Endothelial cell of umbilical vein (primary cell): ENCODE measurements around the gene CCDC6. TPM values are rescaled to one million over a fixed set of nuclear protein-coding genes. Genes with fewer than 3 reads are reported as not detected.

ENCODE experiments used
- BruUV-seq: library from RNA; stranded (reverse); fragments of 400-500 nt; replicated peaks from 2 replicates; lab custom pipeline; 2021; lab: Mats Ljungman, UMichigan
- CTCF ChIA-PET: fragments of 300-600, 350-600 bp; sonication (Branson Sonifier 250); formaldehyde crosslinking; loops from one replicate; lab custom pipeline; 2021; ENCODE audit warnings: antibody characterized with exemption, inconsistent platforms; lab: Charles Lee
- POLR2A ChIA-PET: fragments of 300-600, 350-600 bp; sonication (Branson Sonifier 250); formaldehyde crosslinking; loops from one replicate; lab custom pipeline; 2021; ENCODE audit warnings: antibody characterized with exemption, inconsistent platforms; lab: Charles Lee
- DNase-seq: peaks from one replicate; pipeline ENCODE4 v3.0.0-alpha.2; 2011; ENCODE audit warnings: low read depth, low spot score
- FAIRE-seq: peaks from 2 replicates; lab custom pipeline; 2011; peaks lifted over from hg19 to GRCh38; lab: Jason Lieb, UNC
- H2AFZ ChIP-seq: 2 replicates; pipeline ENCODE4 v1.6.0; 2012; ENCODE audit warnings: low read depth, low read length, control low read depth, inconsistent platforms
- H3K27ac ChIP-seq: 2 replicates; pipeline ENCODE4 v1.5.1; 2011; ENCODE audit warnings: low read depth, mild to moderate bottlenecking, control low read depth, low read length, moderate library complexity; ENCODE audit not compliant: insufficient read depth
- H3K27me3 ChIP-seq, 2 experiments: 2 replicates each; pipeline versions ENCODE4 v1.6.0 to v1.6.1; 2011; ENCODE audit warnings: low read length in 2 of 2, mixed read lengths in 1 of 2; ENCODE audit not compliant: control insufficient read depth in 2 of 2, insufficient read depth in 2 of 2
- H3K36me3 ChIP-seq, 2 experiments: 2 replicates in 1 of 2; 3 replicates in 1 of 2; pipeline ENCODE4 v1.5.1; 2011; ENCODE audit warnings: low read length in 2 of 2, mild to moderate bottlenecking in 1 of 2, moderate library complexity in 1 of 2; ENCODE audit not compliant: control insufficient read depth in 2 of 2, insufficient read depth in 2 of 2; ENCODE audit errors: extremely low read depth in 1 of 2
- H3K4me1 ChIP-seq: 3 replicates; pipeline ENCODE4 v1.5.1; 2011; ENCODE audit warnings: mild to moderate bottlenecking, low read length; ENCODE audit not compliant: control insufficient read depth, insufficient read depth; ENCODE audit errors: extremely low read depth
- H3K4me2 ChIP-seq: 2 replicates; pipeline ENCODE4 v1.6.1; 2011; ENCODE audit warnings: low read length, control low read depth, mixed read lengths; ENCODE audit not compliant: insufficient read depth
- H3K4me3 ChIP-seq, 3 experiments: fragments of 200-600 bp in 1 of 3; sonication (generic), shearing (Covaris generic) in 1 of 3; replicated peaks in 1 of 3; 2 replicates each; pipeline ENCODE4 v1.5.1; 2011 to 2016; ENCODE audit warnings: control low read depth in 3 of 3, low read length in 3 of 3, mild to moderate bottlenecking in 2 of 3, inconsistent platforms in 1 of 3, low read depth in 1 of 3, moderate library complexity in 1 of 3; ENCODE audit not compliant: insufficient read depth in 1 of 3
- H3K79me2 ChIP-seq: 2 replicates; pipeline ENCODE4 v1.6.0; 2012; ENCODE audit warnings: low read length, inconsistent platforms; ENCODE audit not compliant: control insufficient read depth, insufficient read depth
- H3K9ac ChIP-seq: replicated peaks from 2 replicates; pipeline ENCODE3; 2011; ENCODE audit warnings: low read length, control low read depth; ENCODE audit not compliant: insufficient read depth; ENCODE audit errors: extremely low read depth
- H3K9me1 ChIP-seq: replicated peaks from 3 replicates; pipeline ENCODE4 v1.6.0; 2011; ENCODE audit warnings: mild to moderate bottlenecking, low read length; ENCODE audit not compliant: control insufficient read depth, insufficient read depth; ENCODE audit errors: extremely low read depth
- H3K9me3 ChIP-seq: replicated peaks from 2 replicates; pipeline ENCODE4 v1.5.1; 2012; ENCODE audit warnings: low read length, inconsistent platforms; ENCODE audit not compliant: control insufficient read depth, insufficient read depth
- H4K20me1 ChIP-seq: replicated peaks from 2 replicates; pipeline ENCODE3; 2011; ENCODE audit warnings: mild to moderate bottlenecking, low read length; ENCODE audit not compliant: control insufficient read depth, insufficient read depth; ENCODE audit errors: extremely low read depth
- EZH2 ChIP-seq: IDR thresholded peaks from 2 replicates; pipeline ENCODE4 v1.6.1; 2012; ENCODE audit warnings: borderline replicate concordance, low read depth, mild to moderate bottlenecking, moderate library complexity, low read length, inconsistent platforms; ENCODE audit not compliant: severe bottlenecking
- FOS ChIP-seq: IDR thresholded peaks from 2 replicates; pipeline ENCODE4 v1.6.1; 2011; ENCODE audit warnings: mild to moderate bottlenecking, low read length, moderate library complexity, borderline replicate concordance; ENCODE audit not compliant: insufficient read depth
- GATA2 ChIP-seq: IDR thresholded peaks from 2 replicates; pipeline ENCODE4 v1.7.0; 2011; ENCODE audit warnings: low read depth, mild to moderate bottlenecking, moderate library complexity, mixed read lengths, low read length; ENCODE audit not compliant: insufficient read length, insufficient read depth
- JUN ChIP-seq: IDR thresholded peaks from 2 replicates; pipeline ENCODE4 v1.6.1; 2011; ENCODE audit warnings: borderline replicate concordance, low read depth; ENCODE audit not compliant: insufficient read length, insufficient read depth
- MYC ChIP-seq: IDR thresholded peaks from one replicate; pipeline ENCODE4 v1.6.1; 2011; ENCODE audit warnings: mild to moderate bottlenecking, low read depth, low read length
- POLR2A ChIP-seq: IDR thresholded peaks from 2 replicates; pipeline ENCODE4 v1.6.1; 2012; ENCODE audit warnings: low read depth, mild to moderate bottlenecking, control low read depth, low read length
- POLR2AphosphoS5 ChIP-seq: IDR thresholded peaks from 2 replicates; pipeline ENCODE4 v1.6.1; 2012; ENCODE audit warnings: low read depth, mild to moderate bottlenecking, control low read depth, low read length, moderate library complexity; ENCODE audit not compliant: insufficient read depth
- dilution Hi-C: fragments of 300-500 bp; cut with MboI; formaldehyde crosslinking; loops from one replicate; pipeline ENCODE4 v1.15.0; 2019; ENCODE audit warnings: low sequenced_read_pairs; ENCODE audit not compliant: extremely low pct_ligation_motif_present
- intact Hi-C: fragments of 100-400 bp; cut with micrococcal nuclease; formaldehyde crosslinking; loops from one replicate; pipeline ENCODE4 v1.10.0; 2022
- polyA plus RNA-seq, 4 experiments: library from polyadenylated mRNA; depleted of rRNA in 3 of 4; stranded (reverse) in 3 of 4; unstranded in 1 of 4; fragments of >200 nt; gene quantifications; 2 replicates each; pipeline versions ENCODE4 v1.2.1 to v1.2.3, GENCODE V29; 2011 to 2012; ENCODE audit warnings: missing spikeins in 1 of 4
- total RNA-seq: library from RNA; stranded (reverse); gene quantifications from 2 replicates; pipeline ENCODE4 v1.2.3, GENCODE V29; 2021
- TF ChIP-seq, protein P1 (sequence below): IDR thresholded peaks from 2 replicates; pipeline ENCODE4 v1.6.1; 2011; ENCODE audit not compliant: insufficient read depth, insufficient read length
- TF ChIP-seq, protein P2 (sequence below), 2 donors: IDR thresholded peaks; 1 replicate in 1 of 2; 2 replicates in 1 of 2; pipeline ENCODE4 v1.5.1; 2011; ENCODE audit warnings: low read length in 2 of 2, mild to moderate bottlenecking in 2 of 2, moderate library complexity in 2 of 2, control low read depth in 1 of 2, inconsistent platforms in 1 of 2, low read depth in 1 of 2; ENCODE audit not compliant: insufficient read depth in 1 of 2; ENCODE audit errors: extremely low read depth in 1 of 2

The CCDC6 gene
- total and polyA plus RNA-seq, 2 donors (not counting 3 experiments of a cell fraction or from before 2014, with no cell fraction given) = 16.8 to 36.8 TPM

DNA sequence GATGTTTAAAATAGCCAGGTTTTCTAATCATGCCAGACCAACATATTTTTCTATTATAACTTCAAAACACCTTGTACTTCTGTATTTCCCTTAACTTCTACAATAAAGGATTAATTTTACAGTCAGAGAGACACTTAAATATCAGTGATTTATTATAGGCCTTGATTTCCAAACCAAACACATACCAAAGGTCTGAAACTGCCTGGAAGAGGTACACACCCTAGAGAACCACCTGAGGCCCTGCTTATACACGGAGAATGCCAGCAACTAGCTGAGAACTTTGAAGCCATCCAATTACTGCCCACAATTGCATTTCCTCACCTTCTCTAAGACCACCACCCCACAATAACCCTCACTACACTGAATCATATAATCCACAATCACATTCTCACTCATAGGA, 4.9 kb downstream of the CCDC6 start:
- Histone ChIP-seq H3K4me2 (no peak overlapping the region), H3K27me3 (no peaks in the 10 kb centered on the region), H3K4me3 (no peak overlapping the region), H3K36me3 (no peaks in the 10 kb centered on the region), H3K4me1 (peaks cover 9% of the 10 kb centered on the region), H3K79me2 (peaks cover 87% of the 10 kb centered on the region), H2AFZ (no peak overlapping the region), H3K9me1 (no peaks in the 10 kb centered on the region), H3K27ac (no peak overlapping the region), H4K20me1 (peaks cover 3% of the 10 kb centered on the region), H3K9me3 (no peaks in the 10 kb centered on the region), H3K9ac (no peak overlapping the region)
- FAIRE-seq (no peak), DNase-seq (no peak)
- BruUV-seq = no TSS peak
- ChIA-PET CTCF (interaction anchor here (0.9 kb wide), 1 partner anchor 9 kb away, joined by 3 read pairs; no protein-coding TSS in a partner anchor), POLR2A (no interaction called here)
- dilution Hi-C loops (no loop called here), intact Hi-C loops (loop anchor here (10.0 kb wide), 3 partner anchors 303 to 523 kb away; no protein-coding TSS in a partner anchor)
- no peak for TF ChIP-seq JUN
- TF ChIP-seq, protein P1, sequence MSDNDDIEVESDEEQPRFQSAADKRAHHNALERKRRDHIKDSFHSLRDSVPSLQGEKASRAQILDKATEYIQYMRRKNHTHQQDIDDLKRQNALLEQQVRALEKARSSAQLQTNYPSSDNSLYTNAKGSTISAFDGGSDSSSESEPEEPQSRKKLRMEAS = no peak
- TF ChIP-seq, protein P2, sequence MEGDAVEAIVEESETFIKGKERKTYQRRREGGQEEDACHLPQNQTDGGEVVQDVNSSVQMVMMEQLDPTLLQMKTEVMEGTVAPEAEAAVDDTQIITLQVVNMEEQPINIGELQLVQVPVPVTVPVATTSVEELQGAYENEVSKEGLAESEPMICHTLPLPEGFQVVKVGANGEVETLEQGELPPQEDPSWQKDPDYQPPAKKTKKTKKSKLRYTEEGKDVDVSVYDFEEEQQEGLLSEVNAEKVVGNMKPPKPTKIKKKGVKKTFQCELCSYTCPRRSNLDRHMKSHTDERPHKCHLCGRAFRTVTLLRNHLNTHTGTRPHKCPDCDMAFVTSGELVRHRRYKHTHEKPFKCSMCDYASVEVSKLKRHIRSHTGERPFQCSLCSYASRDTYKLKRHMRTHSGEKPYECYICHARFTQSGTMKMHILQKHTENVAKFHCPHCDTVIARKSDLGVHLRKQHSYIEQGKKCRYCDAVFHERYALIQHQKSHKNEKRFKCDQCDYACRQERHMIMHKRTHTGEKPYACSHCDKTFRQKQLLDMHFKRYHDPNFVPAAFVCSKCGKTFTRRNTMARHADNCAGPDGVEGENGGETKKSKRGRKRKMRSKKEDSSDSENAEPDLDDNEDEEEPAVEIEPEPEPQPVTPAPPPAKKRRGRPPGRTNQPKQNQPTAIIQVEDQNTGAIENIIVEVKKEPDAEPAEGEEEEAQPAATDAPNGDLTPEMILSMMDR (IDR thresholded peaks at IDR 0.05; ENCODE audit: extremely low read depth in 1 of 2, insufficient read depth in 1 of 2, low read depth in 1 of 2, low read length in 2 of 2) = no peak
- TF ChIP-seq MYC = no peak
- no peak for TF ChIP-seq EZH2
- TF ChIP-seq GATA2 = no peak
- no peak for TF ChIP-seq FOS
- TF ChIP-seq POLR2A = no peak
- TF ChIP-seq POLR2AphosphoS5 = no peak
